Measurements from ENCODE around the gene C1orf116. TPM values are rescaled to one million over a fixed set of nuclear protein-coding genes. Genes with fewer than 3 reads are reported as not detected.

The C1orf116 gene
- total RNA-seq, 2 donors from 2014 or later = 0.06 to 0.10 TPM

GRCh38 chr1:206974140-206974539 is 58.4 kb downstream of the C1orf116 start:
- ATAC-seq (no peak), DNase-seq (no peak)
- intact Hi-C loops (cut with DNase I) = no loop called here

GRCh38 chr1:206972728-206973127 is 59.8 kb downstream of the C1orf116 start:
- no peak for ATAC-seq
- intact Hi-C loops (cut with DNase I) = no loop called here
- DNase-seq = no peak

GRCh38 chr1:206971029-206971655 is 61.4 kb downstream of the C1orf116 start:
- intact Hi-C loops (cut with DNase I) = no loop called here
- ATAC-seq = no peak
- no peak for DNase-seq

GRCh38 chr1:206970446-206970845 is 62.1 kb downstream of the C1orf116 start, which contains the start of gene FCAMR:
TSS of gene FCAMR (minus strand) at chr1:206970460. CDS start at chr1:206970125, 335 bp downstream.
- DNase-seq = no peak
- intact Hi-C loops (cut with DNase I) = no loop called here
- no peak for ATAC-seq

GRCh38 chr1:206969090-206969489 is 63.5 kb downstream of the C1orf116 start:
- intact Hi-C loops (cut with DNase I) = no loop called here
- ATAC-seq (no peak), DNase-seq (no peak)

Other genes starting within 250 kb of the C1orf116 start
- not detected for gene IL20, start 167.1 kb downstream of the C1orf116 start, total RNA-seq
- not detected for gene IL24, start 135.3 kb downstream of the C1orf116 start, total RNA-seq
- gene FCMR, start 110.8 kb downstream of the C1orf116 start, total RNA-seq = 1 to 10 TPM; 3.2 to 4.5 TPM
- under 1 TPM; 0.06 to 0.16 TPM for gene PIGR, start 86.3 kb downstream of the C1orf116 start, total RNA-seq
- not detected for gene FCAMR, start 62.3 kb downstream of the C1orf116 start, total RNA-seq
- 1 to 10 TPM; 3.4 to 5.9 TPM for gene YOD1, start 18.5 kb upstream of the C1orf116 start, total RNA-seq
- 10 to 100 TPM; 28.2 to 42.8 TPM for gene PFKFB2, start 20.5 kb upstream of the C1orf116 start, total RNA-seq
- 1 to 10 TPM in 1 of 2 donors, not detected in 1; 2.4 TPM for gene C4BPB, start 56.1 kb upstream of the C1orf116 start, total RNA-seq
- not detected for gene C4BPA, start 71.5 kb upstream of the C1orf116 start, total RNA-seq

Data from left cardiac atrium (tissue), 4 donors.